ENCODE data around the gene GOLGA6L26.
"Not testable (repeated sequence)": the region's sequence is repeated elsewhere in the genome, so short reads cannot be mapped to it uniquely, and the experiment has no call there.

The GOLGA6L26 gene, protein sequence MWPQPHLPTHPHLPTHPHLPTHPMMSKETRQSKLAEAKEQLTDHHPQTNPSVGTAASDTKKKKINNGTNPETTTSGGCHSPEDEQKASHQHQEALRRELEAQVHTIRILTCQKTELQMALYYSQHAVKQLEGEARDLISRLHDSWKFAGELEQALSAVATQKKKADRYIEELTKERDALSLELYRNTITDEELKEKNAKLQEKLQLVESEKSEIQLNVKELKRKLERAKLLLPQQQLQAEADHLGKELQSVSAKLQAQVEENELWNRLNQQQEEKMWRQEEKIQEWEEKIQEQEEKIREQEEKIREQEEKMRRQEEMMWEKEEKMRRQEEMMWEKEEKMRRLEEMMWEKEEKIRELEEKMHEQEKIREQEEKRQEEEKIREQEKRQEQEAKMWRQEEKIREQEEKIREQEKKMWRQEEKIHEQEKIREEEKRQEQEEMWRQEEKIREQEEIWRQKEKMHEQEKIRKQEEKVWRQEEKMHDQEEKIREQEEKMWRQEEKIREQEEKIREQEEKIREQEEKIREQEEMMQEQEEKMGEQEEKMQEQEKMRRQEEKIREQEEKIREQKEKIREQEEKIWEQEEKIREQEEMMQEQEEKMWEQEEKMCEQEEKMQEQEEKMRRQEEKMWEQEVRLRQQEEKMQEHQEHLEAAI

GRCh38 chr15:23334096-23334495 lies at the start of gene GOLGA6L26:
Gene GOLGA6L26, minus strand, starts transcription at chr15:23334196. Its CDS starts 61 bp downstream, at chr15:23334135.
- H3K4me1 Mint-ChIP-seq, CTCF ChIA-PET, H3K4me3 Mint-ChIP-seq, DNase-seq, H3K9me3 Mint-ChIP-seq, H3K27me3 Mint-ChIP-seq, H3K36me3 Mint-ChIP-seq, H3K27ac Mint-ChIP-seq: not testable (repeated sequence)

DNA sequence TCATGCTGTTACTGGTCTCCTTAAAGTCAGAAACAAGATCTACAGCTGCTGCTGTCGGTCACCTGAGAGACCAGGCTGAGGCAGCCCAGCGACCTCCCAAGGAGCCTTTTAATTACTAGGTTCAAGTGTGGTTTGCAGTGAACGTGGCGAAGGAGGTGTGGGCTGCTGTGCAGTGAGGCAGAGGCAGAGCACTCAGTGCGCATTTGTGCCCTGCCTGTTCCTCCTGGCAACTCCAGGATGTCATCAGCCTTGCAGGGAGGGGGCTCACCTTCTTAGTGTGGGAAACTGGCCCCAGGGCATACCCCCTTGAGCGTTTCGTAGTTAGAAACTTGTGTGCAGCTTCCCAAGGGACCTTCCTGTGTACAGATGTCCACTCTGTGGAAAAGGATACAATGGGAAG lies 47.2 kb upstream of the GOLGA6L26 start:
- not testable (repeated sequence) for H3K27ac Mint-ChIP-seq, H3K27me3 Mint-ChIP-seq, H3K9me3 Mint-ChIP-seq

DNA sequence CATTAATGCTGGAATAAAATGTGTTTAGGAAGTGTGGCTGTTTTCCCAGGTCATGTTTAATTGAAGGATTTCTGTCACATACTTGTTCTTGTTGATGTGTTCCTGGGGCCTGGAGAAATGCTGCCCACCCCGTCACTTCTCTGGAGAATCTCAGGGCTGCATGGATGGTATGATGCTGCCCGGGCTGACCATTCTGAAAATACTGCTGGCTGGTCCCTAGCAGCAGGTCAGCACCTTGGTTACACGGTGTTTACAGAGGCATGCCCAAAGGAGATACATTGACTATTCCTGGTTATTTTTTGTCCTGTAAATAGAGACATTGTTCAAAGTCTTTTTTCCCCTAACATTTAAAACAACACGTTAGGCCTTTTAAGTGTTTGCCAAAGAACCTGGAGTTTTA lies 46.7 kb upstream of the GOLGA6L26 start:
- H3K27me3 Mint-ChIP-seq, H3K27ac Mint-ChIP-seq, CTCF ChIA-PET, H3K9me3 Mint-ChIP-seq, DNase-seq, H3K36me3 Mint-ChIP-seq, H3K4me3 Mint-ChIP-seq, H3K4me1 Mint-ChIP-seq: not testable (repeated sequence)

More for the DNA sequence above, 47.2 kb upstream of the GOLGA6L26 start:
- H3K4me3 Mint-ChIP-seq, H3K36me3 Mint-ChIP-seq, CTCF ChIA-PET, H3K4me1 Mint-ChIP-seq, DNase-seq: not testable (repeated sequence)

DNA sequence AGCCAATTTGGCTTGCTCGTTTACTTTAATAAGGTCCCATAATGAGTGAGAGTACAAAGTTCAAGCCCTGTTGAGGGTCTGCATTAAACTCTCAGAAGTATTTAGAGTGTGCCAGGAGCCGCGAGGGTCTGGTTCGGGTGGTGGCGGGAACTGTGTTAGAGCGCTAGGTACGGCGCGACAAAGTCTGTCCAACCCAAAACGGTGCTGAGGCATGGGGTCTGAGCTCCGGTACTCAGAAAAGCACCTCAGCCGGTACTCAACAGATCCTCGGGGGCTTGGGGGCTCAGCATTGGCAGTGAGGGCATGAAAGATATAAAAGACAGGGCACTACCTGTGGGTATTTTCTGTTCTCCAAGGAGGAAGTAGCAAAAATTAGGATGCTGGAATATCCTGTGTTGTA lies 45.0 kb upstream of the GOLGA6L26 start:
- H3K27ac Mint-ChIP-seq, CTCF ChIA-PET, H3K36me3 Mint-ChIP-seq, H3K27me3 Mint-ChIP-seq, H3K4me3 Mint-ChIP-seq, DNase-seq, H3K4me1 Mint-ChIP-seq, H3K9me3 Mint-ChIP-seq: not testable (repeated sequence)

DNA sequence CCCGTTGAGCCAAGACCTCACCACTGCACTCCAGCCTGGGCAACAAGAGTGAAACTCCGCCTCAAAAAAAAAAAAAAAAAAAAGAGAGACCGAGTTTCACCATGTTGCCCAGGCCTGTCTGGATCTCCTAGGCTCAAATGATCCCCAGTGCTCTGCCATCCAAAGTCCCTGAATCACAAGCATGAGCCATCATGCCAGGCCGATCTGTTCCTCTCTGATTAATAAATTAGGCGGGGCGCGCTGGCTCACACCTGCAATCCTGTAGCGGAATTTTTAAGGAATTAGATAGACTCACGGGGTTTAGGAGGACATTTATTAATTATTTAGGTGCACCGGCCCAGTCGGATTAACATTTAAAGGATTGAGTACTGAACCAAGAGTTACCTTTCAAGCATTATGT lies 40.2 kb upstream of the GOLGA6L26 start:
- CTCF ChIA-PET, H3K9me3 Mint-ChIP-seq, H3K36me3 Mint-ChIP-seq, H3K27me3 Mint-ChIP-seq, DNase-seq, H3K27ac Mint-ChIP-seq, H3K4me3 Mint-ChIP-seq, H3K4me1 Mint-ChIP-seq: not testable (repeated sequence)

DNA sequence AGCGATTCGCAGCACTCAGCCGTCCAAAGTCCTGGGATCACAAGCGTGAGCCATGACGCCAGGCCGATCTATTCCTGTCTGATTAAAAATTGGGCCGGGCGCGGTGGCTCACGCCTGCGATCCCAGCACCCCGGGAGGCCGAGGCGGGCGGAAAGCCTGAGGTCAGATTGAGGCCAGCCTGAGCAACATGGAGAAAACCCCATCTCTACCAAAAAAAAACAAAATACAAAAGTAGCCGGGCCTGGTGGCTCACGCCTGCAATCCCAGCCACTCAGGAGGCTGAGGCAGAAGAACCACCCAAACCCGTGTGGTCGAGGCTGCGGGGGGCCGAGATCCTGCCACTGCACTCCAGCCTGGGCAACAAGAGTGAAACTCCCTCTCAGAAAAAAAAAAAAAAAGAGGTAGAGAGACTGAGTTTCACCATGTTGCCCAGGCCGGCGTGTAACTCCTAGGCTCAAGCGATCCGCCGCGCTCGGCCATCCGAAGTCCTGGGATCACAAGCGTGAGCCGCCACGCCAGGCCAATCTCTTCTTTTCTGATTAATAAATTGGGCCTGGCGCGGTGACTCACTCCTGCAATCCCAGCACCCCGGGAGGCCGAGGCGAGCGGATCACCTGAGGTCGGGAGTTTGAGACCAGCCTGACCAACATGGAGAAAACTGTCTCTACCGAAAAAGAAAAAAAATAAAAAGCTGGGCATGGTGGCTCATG lies 39.0 kb upstream of the GOLGA6L26 start:
- H3K27ac Mint-ChIP-seq, CTCF ChIA-PET, H3K27me3 Mint-ChIP-seq, DNase-seq, H3K36me3 Mint-ChIP-seq, H3K4me3 Mint-ChIP-seq, H3K4me1 Mint-ChIP-seq, H3K9me3 Mint-ChIP-seq: not testable (repeated sequence)

DNA sequence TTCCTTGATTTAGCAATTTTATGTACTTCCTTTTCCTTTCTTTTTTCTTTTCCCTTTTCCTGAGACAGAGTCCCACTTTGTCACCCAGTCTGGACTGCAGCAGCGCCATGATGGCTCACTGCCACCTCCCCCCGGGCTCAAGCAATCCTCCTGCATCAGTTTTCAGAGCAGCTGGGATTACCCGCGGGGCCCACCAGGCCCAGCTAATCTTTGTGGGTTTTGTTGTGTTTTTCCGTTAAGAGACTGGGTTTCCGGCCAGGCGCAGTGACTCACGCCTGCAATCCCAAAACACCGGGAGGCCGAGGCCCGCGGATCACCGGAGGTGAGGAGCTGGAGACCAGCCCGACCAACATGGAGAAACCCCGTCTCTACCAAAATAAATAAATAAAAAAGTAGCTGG lies 38.3 kb upstream of the GOLGA6L26 start:
- H3K9me3 Mint-ChIP-seq, result no peaks in the 10 kb centered on the region
- no peak overlapping the region for H3K27ac Mint-ChIP-seq
- peaks cover 4% of the 10 kb centered on the region for H3K27me3 Mint-ChIP-seq
- CTCF ChIA-PET, result no interaction called here
- no peak overlapping the region for H3K4me3 Mint-ChIP-seq
- H3K36me3 Mint-ChIP-seq, result no peaks in the 10 kb centered on the region
- H3K4me1 Mint-ChIP-seq, result no peaks in the 10 kb centered on the region
- no peak for DNase-seq

DNA sequence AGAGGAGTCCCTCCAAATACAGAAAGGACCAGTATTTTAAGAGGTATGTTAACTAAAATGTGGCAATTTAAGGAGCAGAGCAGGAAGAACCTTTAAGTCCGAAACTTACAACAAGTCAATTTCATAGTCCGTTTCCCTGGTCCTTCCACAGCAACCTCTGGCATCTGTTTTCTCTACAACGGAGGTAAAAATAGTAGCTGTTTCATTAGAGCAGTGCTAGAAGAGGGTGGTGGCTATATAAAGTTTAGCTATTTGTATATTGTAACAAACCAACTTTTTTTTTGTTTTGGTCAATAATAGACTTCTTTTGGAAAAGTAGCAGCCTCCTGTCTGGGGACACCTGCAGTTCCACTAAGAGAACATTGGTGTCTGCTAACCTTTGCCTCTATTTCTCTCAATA lies 37.9 kb upstream of the GOLGA6L26 start:
- H3K27ac Mint-ChIP-seq, H3K9me3 Mint-ChIP-seq, H3K27me3 Mint-ChIP-seq, H3K4me3 Mint-ChIP-seq, H3K36me3 Mint-ChIP-seq, CTCF ChIA-PET, DNase-seq, H3K4me1 Mint-ChIP-seq: not testable (repeated sequence)

GRCh38 chr15:23371134-23371533 lies 37.1 kb upstream of the GOLGA6L26 start:
- H3K4me1 Mint-ChIP-seq, CTCF ChIA-PET, H3K36me3 Mint-ChIP-seq, H3K4me3 Mint-ChIP-seq, H3K9me3 Mint-ChIP-seq, DNase-seq, H3K27me3 Mint-ChIP-seq, H3K27ac Mint-ChIP-seq: not testable (repeated sequence)

DNA sequence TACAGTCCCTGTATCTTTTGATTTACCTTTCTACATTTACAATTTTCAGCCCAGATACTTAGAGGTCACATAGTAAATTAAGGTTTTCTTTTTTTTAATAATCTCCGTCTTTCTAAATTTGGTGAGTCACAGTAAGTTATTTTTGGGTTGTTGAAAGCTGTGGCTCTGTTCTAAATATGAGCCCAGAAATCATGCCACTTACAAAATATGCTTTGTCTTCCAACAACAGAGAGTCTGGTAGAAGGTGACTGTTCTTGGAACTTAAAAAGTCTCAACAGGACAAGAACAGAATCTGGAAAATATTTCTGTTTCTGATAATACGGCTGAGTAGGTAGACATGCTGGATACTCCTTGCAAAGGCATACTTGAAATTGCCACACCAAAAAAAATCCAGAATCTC lies 36.6 kb upstream of the GOLGA6L26 start:
- Mint-ChIP-seq H3K27ac (no peak overlapping the region), H3K9me3 (no peaks in the 10 kb centered on the region), H3K4me3 (no peak overlapping the region), H3K4me1 (no peaks in the 10 kb centered on the region), H3K36me3 (no peaks in the 10 kb centered on the region), H3K27me3 (peaks cover 4% of the 10 kb centered on the region)
- no peak for DNase-seq
- CTCF ChIA-PET, result no interaction called here

DNA sequence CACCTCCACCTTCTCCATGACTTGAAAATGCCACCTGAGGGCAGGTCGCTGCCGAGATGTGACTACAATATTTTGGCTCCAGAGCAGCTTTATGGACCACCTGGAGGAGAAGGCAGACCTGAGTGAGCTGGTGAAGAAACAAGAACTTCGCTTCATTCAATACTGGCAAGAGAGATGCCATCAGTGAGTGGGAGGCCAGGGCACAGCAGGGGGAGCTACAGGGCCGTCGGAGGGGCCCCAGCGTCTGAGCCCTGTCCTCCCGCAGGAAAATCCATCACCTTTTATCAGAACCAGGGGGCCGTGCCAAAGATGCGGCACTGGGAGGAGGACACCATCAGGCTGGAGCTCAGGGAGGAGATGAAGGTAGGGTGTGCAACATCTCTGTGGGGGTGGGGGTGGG lies 30.3 kb upstream of the GOLGA6L26 start:
- H3K36me3 Mint-ChIP-seq, H3K27ac Mint-ChIP-seq, H3K27me3 Mint-ChIP-seq, H3K4me1 Mint-ChIP-seq, H3K9me3 Mint-ChIP-seq, CTCF ChIA-PET, H3K4me3 Mint-ChIP-seq, DNase-seq: not testable (repeated sequence)

DNA sequence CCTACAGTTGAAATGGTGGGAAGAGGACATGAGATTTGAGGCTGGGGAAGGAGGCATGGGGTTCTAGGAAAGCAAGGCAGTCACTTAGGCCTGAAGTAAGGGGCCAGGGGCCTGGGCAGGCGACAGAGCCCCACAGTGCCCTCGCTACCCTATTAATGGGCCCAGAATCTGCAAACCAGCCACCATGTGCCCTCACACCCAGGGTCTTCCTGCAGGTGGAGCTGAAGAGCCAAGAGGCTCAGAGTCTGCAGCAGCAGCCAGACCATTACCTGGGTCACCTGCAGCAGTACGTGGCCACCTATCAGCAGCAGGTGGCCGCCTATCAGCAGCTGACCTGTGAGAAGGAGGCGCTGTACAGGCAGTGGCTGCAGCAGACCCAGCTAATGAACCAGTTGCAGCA lies 28.6 kb upstream of the GOLGA6L26 start:
- H3K27ac Mint-ChIP-seq, DNase-seq, H3K4me3 Mint-ChIP-seq, H3K36me3 Mint-ChIP-seq, H3K4me1 Mint-ChIP-seq, H3K9me3 Mint-ChIP-seq, H3K27me3 Mint-ChIP-seq, CTCF ChIA-PET: not testable (repeated sequence)

DNA sequence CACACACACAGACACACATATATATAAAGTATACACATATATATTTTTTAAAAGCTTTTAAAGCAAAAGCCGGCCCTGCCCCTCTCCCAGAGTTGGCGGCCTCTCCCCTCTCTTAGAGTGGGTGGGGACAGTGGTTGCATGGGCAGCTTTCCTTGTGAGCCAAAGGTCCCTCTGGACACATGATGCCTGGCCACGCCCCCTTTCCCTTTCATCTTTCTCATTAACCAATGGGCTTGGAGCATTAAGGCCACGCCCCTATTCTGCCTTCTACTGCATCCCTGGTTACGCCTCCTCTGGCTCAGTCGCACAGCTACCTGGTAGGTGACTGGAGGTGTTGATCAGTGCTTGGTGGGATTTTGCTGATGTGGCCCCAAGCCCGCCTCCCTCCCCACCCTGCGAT lies 20.5 kb upstream of the GOLGA6L26 start, which contains the start of gene GOLGA8S:
TSS of gene GOLGA8S (plus strand) at position 301 of the 400 bp plus-strand sequence. CDS start at position 363, 62 bp downstream.
- CTCF ChIA-PET, H3K27me3 Mint-ChIP-seq, H3K4me1 Mint-ChIP-seq, DNase-seq, H3K4me3 Mint-ChIP-seq, H3K36me3 Mint-ChIP-seq, H3K27ac Mint-ChIP-seq, H3K9me3 Mint-ChIP-seq: not testable (repeated sequence)

- DNase-seq, H3K4me3 Mint-ChIP-seq, H3K27ac Mint-ChIP-seq, CTCF ChIA-PET, H3K4me1 Mint-ChIP-seq, H3K27me3 Mint-ChIP-seq, H3K9me3 Mint-ChIP-seq: not testable (repeated sequence)
- H3K36me3 Mint-ChIP-seq, result peaks cover 12% of the 10 kb centered on the region
Measured at GRCh38 chr15:23311233-23311632, 22.8 kb downstream of the GOLGA6L26 start.

GRCh38 chr15:23305921-23306320 lies 28.1 kb downstream of the GOLGA6L26 start:
- DNase-seq, H3K4me3 Mint-ChIP-seq, H3K27ac Mint-ChIP-seq, H3K9me3 Mint-ChIP-seq, H3K27me3 Mint-ChIP-seq, CTCF ChIA-PET: not testable (repeated sequence)
- H3K36me3 Mint-ChIP-seq, result peaks cover 16% of the 10 kb centered on the region
- H3K4me1 Mint-ChIP-seq, result peaks cover 17% of the 10 kb centered on the region

Data from activated naive CD4-positive, alpha-beta T cell treated with anti-CD3 and anti-CD28 coated beads, Interleukin-2, amount 10 ng/mL, durations not matched to agents 7 days and 5 days (primary cell).